GM12801 (cell line): Measurements from ENCODE around the gene PDGFC.

Experiments
- TF ChIP-seq, protein P1 (sequence below): IDR thresholded peaks from one replicate; pipeline ENCODE4 v1.5.1; 2011; ENCODE audit warnings: control low read depth; ENCODE audit not compliant: insufficient read length; ENCODE audit errors: extremely low read depth

Gene PDGFC

DNA sequence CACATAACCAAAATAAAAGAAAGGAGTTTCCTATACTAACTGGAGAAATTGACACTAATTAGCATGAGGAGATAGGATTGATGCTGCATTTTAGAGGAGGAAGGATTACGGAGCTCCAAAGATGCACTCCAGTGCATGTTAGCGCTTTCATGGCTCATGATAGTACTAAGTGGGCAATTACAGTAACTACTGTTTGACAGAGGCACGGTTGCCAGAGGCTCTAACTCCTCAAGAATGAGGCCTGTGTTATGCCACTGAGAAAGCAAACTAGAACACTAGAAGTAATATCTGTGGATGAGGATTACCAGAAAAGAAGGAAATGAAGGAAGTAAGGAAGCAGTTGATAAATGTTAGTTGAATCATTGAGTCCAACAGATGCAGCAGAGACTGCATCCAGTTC, 19.6 kb upstream of the PDGFC start:
- TF ChIP-seq, protein P1, sequence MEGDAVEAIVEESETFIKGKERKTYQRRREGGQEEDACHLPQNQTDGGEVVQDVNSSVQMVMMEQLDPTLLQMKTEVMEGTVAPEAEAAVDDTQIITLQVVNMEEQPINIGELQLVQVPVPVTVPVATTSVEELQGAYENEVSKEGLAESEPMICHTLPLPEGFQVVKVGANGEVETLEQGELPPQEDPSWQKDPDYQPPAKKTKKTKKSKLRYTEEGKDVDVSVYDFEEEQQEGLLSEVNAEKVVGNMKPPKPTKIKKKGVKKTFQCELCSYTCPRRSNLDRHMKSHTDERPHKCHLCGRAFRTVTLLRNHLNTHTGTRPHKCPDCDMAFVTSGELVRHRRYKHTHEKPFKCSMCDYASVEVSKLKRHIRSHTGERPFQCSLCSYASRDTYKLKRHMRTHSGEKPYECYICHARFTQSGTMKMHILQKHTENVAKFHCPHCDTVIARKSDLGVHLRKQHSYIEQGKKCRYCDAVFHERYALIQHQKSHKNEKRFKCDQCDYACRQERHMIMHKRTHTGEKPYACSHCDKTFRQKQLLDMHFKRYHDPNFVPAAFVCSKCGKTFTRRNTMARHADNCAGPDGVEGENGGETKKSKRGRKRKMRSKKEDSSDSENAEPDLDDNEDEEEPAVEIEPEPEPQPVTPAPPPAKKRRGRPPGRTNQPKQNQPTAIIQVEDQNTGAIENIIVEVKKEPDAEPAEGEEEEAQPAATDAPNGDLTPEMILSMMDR: no peak

DNA sequence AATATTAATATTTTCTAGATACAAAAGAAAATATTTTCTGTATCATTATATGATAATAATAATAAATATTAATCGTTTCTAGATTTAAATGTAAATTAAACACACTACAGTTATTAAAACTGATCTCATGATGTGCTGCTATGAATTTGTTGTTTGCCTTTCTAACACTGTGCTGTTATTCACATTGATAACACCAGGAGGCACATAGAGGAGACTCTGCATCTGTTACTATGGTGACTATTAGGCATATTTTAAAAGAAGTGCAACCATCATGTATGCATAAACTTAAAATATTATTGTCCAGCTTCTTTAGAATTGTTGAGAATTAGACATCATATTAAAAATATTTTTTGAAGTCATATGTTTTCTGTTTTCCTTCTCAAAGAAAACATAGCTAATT, 11.8 kb upstream of the PDGFC start:
- TF ChIP-seq, protein P1: no peak

DNA sequence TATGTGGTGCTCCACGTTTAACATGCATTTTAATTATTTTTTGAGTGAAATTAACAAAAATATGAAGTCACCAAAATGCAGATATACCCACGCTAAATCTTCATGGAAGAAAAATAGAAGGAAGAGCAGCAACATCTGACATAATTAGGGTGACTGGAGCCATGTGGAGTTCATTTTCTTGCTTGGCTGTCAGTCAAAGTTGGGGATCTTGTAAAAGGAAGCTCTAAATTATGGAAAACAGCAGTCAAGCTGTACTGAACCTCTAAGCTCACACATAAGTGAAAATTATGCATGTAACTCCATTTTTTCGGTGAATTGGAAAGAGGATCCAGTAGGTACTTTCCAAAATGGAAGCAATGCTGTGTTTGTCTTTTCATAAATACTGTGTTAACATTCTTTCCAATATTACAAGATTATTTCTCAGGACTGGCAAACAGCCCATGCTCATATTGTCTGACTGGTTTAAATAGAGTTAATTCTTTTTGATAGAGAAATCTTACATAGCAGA, 9.7 kb upstream of the PDGFC start:
- TF ChIP-seq, protein P1: no peak

DNA sequence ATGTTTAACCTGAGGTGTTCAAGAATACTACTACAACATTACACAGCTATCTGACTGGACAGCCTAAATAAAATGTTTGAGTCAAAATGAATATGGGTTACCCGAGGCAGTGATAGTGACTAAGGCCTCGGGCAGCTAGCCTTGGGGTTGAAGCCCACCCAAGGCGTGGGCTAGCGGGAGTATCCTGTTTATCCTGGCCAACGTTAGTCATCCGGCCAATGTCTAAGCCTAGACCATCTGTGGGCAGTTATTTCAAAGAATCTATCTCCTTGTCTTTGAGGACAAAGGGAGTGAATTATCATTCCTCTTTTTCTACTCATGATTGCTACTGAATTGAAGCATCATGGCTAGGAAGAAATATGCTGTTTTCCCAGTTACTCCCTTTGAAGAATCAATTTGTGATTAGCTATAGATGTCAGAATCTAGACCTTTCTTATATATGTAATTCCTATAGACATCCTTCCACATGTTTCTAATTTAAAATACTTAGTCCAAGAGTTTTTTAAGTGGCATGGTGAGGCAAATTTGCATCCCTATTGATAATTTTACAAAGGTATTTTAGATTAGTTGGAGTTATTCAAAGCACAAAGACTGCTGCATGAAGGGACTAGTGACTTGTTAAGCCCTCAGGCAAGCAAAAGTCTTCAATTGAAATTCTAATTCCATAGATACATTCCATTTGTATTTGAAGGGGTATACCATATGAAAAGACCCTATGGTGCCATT, 6.0 kb upstream of the PDGFC start:
- TF ChIP-seq, protein P1: no peak

DNA sequence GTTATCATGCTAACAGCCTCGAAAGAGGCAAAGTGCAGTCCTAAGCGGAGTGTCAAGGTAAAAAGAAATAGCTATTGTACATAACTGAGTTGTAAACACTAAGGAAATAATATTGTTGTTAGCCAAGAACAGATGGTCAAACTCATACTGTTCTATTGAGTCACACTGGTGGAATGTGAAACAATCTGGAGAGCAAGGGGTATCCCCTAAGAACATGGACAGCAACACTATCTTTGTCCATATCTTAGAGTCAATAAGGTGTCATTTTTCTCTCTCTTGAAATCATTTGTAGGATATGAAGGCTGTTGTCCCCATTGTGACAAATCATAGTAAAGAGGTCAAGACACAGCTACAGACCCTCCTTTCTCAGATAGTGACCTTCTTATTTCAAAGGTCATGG, 4.5 kb upstream of the PDGFC start:
- TF ChIP-seq, protein P1: no peak

DNA sequence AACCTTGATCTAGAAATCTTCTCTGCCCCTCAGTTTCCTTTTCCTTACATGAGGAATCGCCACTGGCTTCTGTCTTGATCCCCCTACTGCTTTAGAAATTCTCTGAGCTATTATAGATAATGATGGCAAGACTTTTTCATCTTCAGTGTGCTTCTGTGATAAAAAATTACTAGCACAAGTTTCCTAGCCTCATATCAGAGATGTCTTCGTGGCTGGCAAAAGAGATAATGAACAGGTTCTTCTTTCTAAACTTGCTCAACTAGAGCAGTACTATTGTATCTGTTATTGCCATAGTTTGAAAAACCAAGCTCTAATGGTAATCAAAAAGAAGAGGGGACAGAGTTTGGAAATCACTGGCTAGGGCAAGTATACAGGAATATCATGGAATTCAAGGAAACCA, 4.1 kb upstream of the PDGFC start:
- TF ChIP-seq, protein P1: no peak

DNA sequence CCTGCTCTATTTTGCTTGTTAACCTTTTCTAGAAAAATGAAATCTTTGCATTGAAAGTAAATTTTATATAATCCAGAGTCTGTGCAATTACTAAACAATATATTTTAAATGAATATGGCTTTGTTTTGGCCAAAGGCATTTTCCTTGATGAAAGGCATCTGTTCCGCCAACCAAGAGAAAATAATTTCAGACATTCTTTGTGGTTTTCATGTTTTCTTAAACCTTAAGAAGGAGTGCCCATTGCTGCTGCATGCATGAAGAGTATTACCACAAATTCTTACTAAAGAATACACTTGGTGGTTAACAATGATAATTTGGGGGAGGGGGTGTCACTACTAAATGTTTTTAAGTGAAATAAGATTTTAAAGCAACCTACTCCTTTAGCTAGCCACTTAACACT, 2.7 kb upstream of the PDGFC start:
- TF ChIP-seq, protein P1: no peak
